Measurements from ENCODE around the gene CH25H. TPM values are rescaled to one million over a fixed set of nuclear protein-coding genes. Genes with fewer than 3 reads are reported as not detected.

CH25H gene
- total RNA-seq, 1 donor from 2014 or later, result 0.70 TPM

DNA sequence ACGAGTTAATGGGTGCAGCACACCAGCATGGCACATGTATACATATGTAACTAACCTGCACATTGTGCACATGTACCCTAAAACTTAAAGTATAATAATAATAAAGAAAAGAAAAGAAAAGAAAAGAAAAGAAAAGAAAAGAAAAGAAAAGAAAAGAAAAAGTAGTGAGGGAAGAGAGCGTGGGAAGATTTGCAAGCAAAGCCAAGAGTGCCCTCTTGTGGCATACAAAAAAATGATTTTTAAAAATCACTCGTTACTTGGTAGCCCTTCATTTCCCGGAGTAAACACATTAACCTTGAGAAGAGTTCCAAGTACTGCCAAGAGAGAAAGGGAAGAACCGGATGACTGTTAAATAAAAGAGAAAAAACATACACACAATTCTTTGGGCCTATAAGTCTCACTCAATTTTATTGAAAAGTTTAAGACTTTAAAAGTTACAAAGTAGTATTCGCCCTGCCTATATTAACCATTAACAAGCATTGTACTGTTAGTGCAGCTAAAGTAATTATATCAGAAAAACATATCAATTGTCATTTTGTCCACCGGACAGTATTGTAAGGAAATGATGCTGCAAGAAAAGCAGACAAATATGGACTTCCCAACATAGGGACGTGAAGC lies 6.2 kb upstream of the CH25H start:
- H3K36me3 Mint-ChIP-seq, result no peaks in the 10 kb centered on the region
- peaks cover 40% of the 10 kb centered on the region for H3K27me3 Mint-ChIP-seq
- no peak for DNase-seq (ENCODE audit: extremely low spot score, unreplicated experiment)

GRCh38 chr10:89210794-89211425 lies 3.8 kb upstream of the CH25H start:
- Mint-ChIP-seq H3K9me3 (no peaks in the 10 kb centered on the region), H3K27me3 (peaks cover 43% of the 10 kb centered on the region), H3K27ac (no peak overlapping the region), H3K36me3 (no peaks in the 10 kb centered on the region), H3K4me1 (ENCODE audit: unreplicated experiment) (peaks cover 8% of the 10 kb centered on the region), H3K4me3 (no peak overlapping the region)
- TF ChIP-seq, protein P1, sequence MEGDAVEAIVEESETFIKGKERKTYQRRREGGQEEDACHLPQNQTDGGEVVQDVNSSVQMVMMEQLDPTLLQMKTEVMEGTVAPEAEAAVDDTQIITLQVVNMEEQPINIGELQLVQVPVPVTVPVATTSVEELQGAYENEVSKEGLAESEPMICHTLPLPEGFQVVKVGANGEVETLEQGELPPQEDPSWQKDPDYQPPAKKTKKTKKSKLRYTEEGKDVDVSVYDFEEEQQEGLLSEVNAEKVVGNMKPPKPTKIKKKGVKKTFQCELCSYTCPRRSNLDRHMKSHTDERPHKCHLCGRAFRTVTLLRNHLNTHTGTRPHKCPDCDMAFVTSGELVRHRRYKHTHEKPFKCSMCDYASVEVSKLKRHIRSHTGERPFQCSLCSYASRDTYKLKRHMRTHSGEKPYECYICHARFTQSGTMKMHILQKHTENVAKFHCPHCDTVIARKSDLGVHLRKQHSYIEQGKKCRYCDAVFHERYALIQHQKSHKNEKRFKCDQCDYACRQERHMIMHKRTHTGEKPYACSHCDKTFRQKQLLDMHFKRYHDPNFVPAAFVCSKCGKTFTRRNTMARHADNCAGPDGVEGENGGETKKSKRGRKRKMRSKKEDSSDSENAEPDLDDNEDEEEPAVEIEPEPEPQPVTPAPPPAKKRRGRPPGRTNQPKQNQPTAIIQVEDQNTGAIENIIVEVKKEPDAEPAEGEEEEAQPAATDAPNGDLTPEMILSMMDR (conservative IDR thresholded peaks at IDR 0.05), result no peak
- DNase-seq (ENCODE audit: extremely low spot score, unreplicated experiment), result no peak

More for the DNA sequence above, 6.2 kb upstream of the CH25H start:
- TF ChIP-seq, protein P1 (conservative IDR thresholded peaks at IDR 0.05), result peak; percentile 82
- Mint-ChIP-seq H3K4me1 (ENCODE audit: unreplicated experiment) (peaks cover 10% of the 10 kb centered on the region), H3K27ac (no peak overlapping the region), H3K4me3 (no peak overlapping the region), H3K9me3 (no peaks in the 10 kb centered on the region)

DNA sequence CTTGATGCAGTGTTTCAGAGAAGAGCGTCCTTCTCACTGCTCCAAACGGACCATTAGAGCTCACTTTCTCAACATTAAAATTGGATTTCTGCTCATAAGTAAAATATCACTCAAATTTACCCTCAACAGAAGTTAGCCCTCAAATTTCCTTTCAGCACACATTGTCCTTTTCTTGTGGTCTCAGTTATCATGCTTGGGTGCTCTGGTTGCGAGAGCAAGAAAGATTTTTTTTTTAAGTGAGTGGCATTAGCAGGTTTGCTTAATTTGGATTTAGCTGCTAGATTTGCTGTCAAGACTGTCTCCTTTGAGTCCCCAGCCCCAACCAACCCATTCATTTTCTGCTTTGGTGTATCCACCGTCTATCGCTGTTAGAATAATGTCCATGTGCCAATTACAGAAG lies 2.6 kb upstream of the CH25H start:
- DNase-seq (ENCODE audit: extremely low spot score, unreplicated experiment), result no peak
- H3K9me3 Mint-ChIP-seq, result no peaks in the 10 kb centered on the region
- H3K36me3 Mint-ChIP-seq, result no peaks in the 10 kb centered on the region
- no peak overlapping the region for H3K27ac Mint-ChIP-seq
- peaks cover 43% of the 10 kb centered on the region for H3K27me3 Mint-ChIP-seq
- TF ChIP-seq, protein P1 (conservative IDR thresholded peaks at IDR 0.05), result no peak
- peaks cover 8% of the 10 kb centered on the region for H3K4me1 Mint-ChIP-seq (ENCODE audit: unreplicated experiment)
- H3K4me3 Mint-ChIP-seq, result no peak overlapping the region

DNA sequence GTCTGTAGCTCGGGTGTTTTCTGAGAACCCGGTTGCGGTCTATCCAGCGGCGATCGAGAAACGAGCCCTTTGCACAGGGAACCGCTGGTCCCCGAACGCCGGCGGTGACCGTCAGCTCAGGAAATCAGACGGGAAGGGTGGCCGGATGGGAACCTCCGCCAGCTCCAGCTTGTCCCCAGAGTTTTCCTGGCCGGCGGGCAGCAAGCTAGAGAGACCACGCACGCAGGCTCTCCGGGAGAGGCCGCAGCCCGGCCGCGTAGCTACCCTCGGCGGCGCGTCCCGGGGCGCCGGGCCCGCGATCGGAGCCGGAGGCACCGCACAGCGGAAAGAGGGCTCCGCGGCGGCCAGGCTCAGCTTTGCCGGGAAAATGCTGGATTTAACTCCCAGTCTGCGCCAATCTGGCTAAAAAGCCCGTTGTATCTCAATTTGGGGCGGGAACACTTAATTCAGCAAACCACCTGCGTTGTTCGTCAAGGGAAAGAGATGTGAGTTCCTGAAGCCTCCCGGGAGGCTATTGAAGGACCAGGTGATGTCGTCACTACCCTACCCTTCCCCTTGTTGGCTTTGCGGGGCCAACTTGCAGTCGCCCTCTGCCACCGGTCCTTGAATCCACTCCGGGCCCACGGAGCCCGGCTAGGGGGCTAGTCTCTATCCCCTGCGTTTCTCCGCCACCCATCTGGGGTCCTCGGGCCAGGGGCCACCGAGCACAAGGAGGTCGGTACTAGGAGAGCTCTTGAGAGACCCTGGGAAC lies 859 bp upstream of the CH25H start:
- DNase-seq (ENCODE audit: extremely low spot score, unreplicated experiment), result no peak
- peaks cover 43% of the 10 kb centered on the region for H3K27me3 Mint-ChIP-seq
- H3K4me3 Mint-ChIP-seq, result peak overlapping the region; percentile 87
- TF ChIP-seq, protein P1 (conservative IDR thresholded peaks at IDR 0.05), result no peak
- H3K36me3 Mint-ChIP-seq, result no peaks in the 10 kb centered on the region
- no peak overlapping the region for H3K27ac Mint-ChIP-seq
- no peaks in the 10 kb centered on the region for H3K9me3 Mint-ChIP-seq
- peaks cover 8% of the 10 kb centered on the region for H3K4me1 Mint-ChIP-seq (ENCODE audit: unreplicated experiment)

GRCh38 chr10:89206402-89207180 lies 526 bp downstream of the CH25H start:
- DNase-seq (ENCODE audit: extremely low spot score, unreplicated experiment), result no peak

More at GRCh38 chr10:89206402-89207180, 526 bp downstream of the CH25H start:
- Mint-ChIP-seq H3K4me1 (ENCODE audit: unreplicated experiment) (peaks cover 8% of the 10 kb centered on the region), H3K36me3 (no peaks in the 10 kb centered on the region), H3K9me3 (no peaks in the 10 kb centered on the region), H3K4me3 (peak overlapping the region; percentile 87), H3K27ac (peak overlapping the region; percentile 57), H3K27me3 (peaks cover 37% of the 10 kb centered on the region)
- TF ChIP-seq, protein P1 (conservative IDR thresholded peaks at IDR 0.05), result no peak
